NCI-H774 (cell line): ENCODE data around the gene MRPL10.

Experiments used
- DNase-seq: peaks from one replicate; lab custom pipeline; 2025; lab: John Stamatoyannopoulos, UW

MRPL10 gene

GRCh38 chr17:47831003-47831933, at the start of gene MRPL10, which contains the start of gene LRRC46:
Gene MRPL10 (minus strand): TSS chr17:47831541. CDS start chr17:47831511, 30 bp downstream.
Gene LRRC46 (plus strand): TSS chr17:47831670. CDS start chr17:47831990, 320 bp downstream.
- DNase-seq = peak; percentile 97

- no peak for DNase-seq
Observed at GRCh38 chr17:47879776-47880454, 48.6 kb upstream of the MRPL10 start.

- no peak for DNase-seq
Observed at GRCh38 chr17:47879028-47879585, 47.8 kb upstream of the MRPL10 start.

- no peak for DNase-seq
Observed at GRCh38 chr17:47878203-47879027, 47.1 kb upstream of the MRPL10 start.

GRCh38 chr17:47877368-47878034, 46.2 kb upstream of the MRPL10 start:
- no peak for DNase-seq

GRCh38 chr17:47875011-47875985, 44.0 kb upstream of the MRPL10 start:
- DNase-seq = no peak

GRCh38 chr17:47873200-47874090, 42.1 kb upstream of the MRPL10 start:
- no peak for DNase-seq

- no peak for DNase-seq
Observed at GRCh38 chr17:47872651-47873161, 41.4 kb upstream of the MRPL10 start.

- no peak for DNase-seq
Observed at GRCh38 chr17:47872019-47872650, 40.8 kb upstream of the MRPL10 start.

GRCh38 chr17:47871048-47871447, 39.7 kb upstream of the MRPL10 start:
- DNase-seq = no peak

- no peak for DNase-seq
Observed at GRCh38 chr17:47870056-47870455, 38.7 kb upstream of the MRPL10 start.

GRCh38 chr17:47869114-47869513, 37.8 kb upstream of the MRPL10 start:
- no peak for DNase-seq

- no peak for DNase-seq
Observed at GRCh38 chr17:47867813-47868533, 36.6 kb upstream of the MRPL10 start.

GRCh38 chr17:47866941-47867340, 35.6 kb upstream of the MRPL10 start:
- DNase-seq = no peak

GRCh38 chr17:47864791-47865216, 33.5 kb upstream of the MRPL10 start:
- no peak for DNase-seq

GRCh38 chr17:47862621-47863440, 31.5 kb upstream of the MRPL10 start:
- DNase-seq = no peak

GRCh38 chr17:47860386-47860785, 29.0 kb upstream of the MRPL10 start:
- no peak for DNase-seq
